Gastrocnemius medialis (tissue), 4 donors: ENCODE data around the gene GLI3. TPM values are rescaled to one million over a fixed set of nuclear protein-coding genes. Genes with fewer than 3 reads are reported as not detected.
A peak's percentile ranks its signal among the peaks of the same experiment; 100 is the strongest.

Source experiments
- ATAC-seq, 2 donors: fragments of 150-250 bp; one replicate each; pipeline ENCODE4 v1.9.1; 2016
- DNase-seq, 2 donors: peaks; one replicate each; pipeline ENCODE4 v3.0.0-alpha.2; 2019
- H3K27ac ChIP-seq, 4 donors: fragments of 200-600 bp; sonication (generic); 1 replicate in 1 of 4; 2 replicates in 3 of 4; pipeline ENCODE4 v1.5.1; 2016 to 2018; ENCODE audit warnings: mild to moderate bottlenecking in 2 of 4, moderate library complexity in 1 of 4
- H3K27me3 ChIP-seq, 3 donors: fragments of 200-600 bp; sonication (generic) in 2 of 3; 1 replicate in 1 of 3; 2 replicates in 2 of 3; pipeline versions ENCODE4 v1.5.1 to v1.6.0; 2016 to 2019; ENCODE audit warnings: mild to moderate bottlenecking in 1 of 3, moderate library complexity in 1 of 3
- H3K36me3 ChIP-seq, 2 donors: fragments of 200-600 bp; sonication (generic) in 1 of 2; one replicate each; pipeline ENCODE4 v1.5.1; 2017 to 2018
- H3K4me1 ChIP-seq, 2 donors: fragments of 200-600 bp; sonication (generic) in 1 of 2; one replicate each; pipeline ENCODE4 v1.5.1; 2016 to 2017; ENCODE audit warnings: mild to moderate bottlenecking in 2 of 2
- H3K4me3 ChIP-seq, 4 donors: fragments of 200-600 bp; sonication (generic) in 3 of 4; 1 replicate in 1 of 4; 2 replicates in 3 of 4; pipeline ENCODE4 v1.5.1; 2016 to 2019; ENCODE audit warnings: mild to moderate bottlenecking in 2 of 4
- H3K9me3 ChIP-seq, 3 donors: fragments of 200-600 bp; sonication (generic) in 2 of 3; 1 replicate in 1 of 3; 2 replicates in 2 of 3; pipeline ENCODE4 v1.5.1; 2016 to 2019
- POLR2A ChIP-seq, 2 donors: fragments of 450-650 bp; IDR thresholded peaks; one replicate each; pipeline ENCODE4 v1.6.1; 2017; ENCODE audit warnings: antibody characterized with exemption in 2 of 2, mild to moderate bottlenecking in 2 of 2, moderate library complexity in 2 of 2
- in situ Hi-C, 4 donors: fragments of 200-750 bp; cut with MboI; loops; one replicate each; pipeline versions ENCODE4 v1.15.0 to v1.8.0; 2017; ENCODE audit warnings: low sequenced_read_pairs in 4 of 4
- intact Hi-C: fragments of 100-400 bp; cut with DNase I; formaldehyde crosslinking; loops from one replicate; pipeline ENCODE4 v1.15.1; 2023; ENCODE audit warnings: low total_unique reads
- total RNA-seq, 4 donors: library from RNA; depleted of rRNA; stranded (reverse); fragments of >200 nt; gene quantifications; one replicate each; pipeline versions ENCODE4 v1.1.0 to v1.2.3, GENCODE V29; 2016
- TF ChIP-seq, protein P1 (sequence below), 5 experiments: fragments of 450-650 bp in 3 of 5; fragments of 200-600 bp in 2 of 5; sonication (generic) in 2 of 5; IDR thresholded peaks in 4 of 5; conservative IDR thresholded peaks in 1 of 5; 1 replicate in 4 of 5; 2 replicates in 1 of 5; pipeline ENCODE4 v1.5.1; 2016 to 2019; ENCODE audit warnings: antibody characterized with exemption in 5 of 5, mild to moderate bottlenecking in 3 of 5, moderate library complexity in 3 of 5

GLI3 gene
- total RNA-seq, 4 donors from 2014 or later, result 0.46 to 1.6 (median 0.81) TPM

DNA sequence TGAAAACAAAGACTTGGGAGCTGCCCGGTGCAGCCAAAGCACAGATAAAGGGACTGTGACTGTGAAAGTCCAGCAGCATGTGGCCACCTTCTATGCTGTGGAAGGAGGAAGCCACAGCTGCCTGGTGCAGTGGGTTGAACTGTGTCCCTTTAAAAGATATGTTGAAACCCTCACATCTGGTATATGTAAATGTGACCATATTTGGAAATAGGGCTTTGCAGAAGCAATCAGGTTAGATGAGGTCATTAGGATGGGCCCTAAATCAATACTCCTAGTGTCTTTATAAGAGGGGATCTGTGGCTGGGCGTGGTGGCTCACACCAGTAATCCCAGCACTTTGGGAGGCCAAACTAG, 136.9 kb downstream of the GLI3 start:
- Histone ChIP-seq H3K36me3 (no peaks in the 10 kb centered on the region), H3K4me1 (peaks cover 18 to 21% of the 10 kb centered on the region in 2 donors), H3K27me3 (no peaks in the 10 kb centered on the region), H3K4me3 (no peak overlapping the region), H3K9me3 (no peaks in the 10 kb centered on the region), H3K27ac (no peak overlapping the region)
- intact Hi-C loops, result loop anchor here (10.0 kb wide), 1 partner anchor 125 kb away; no protein-coding TSS in a partner anchor
- in situ Hi-C loops, result no loop called here
- DNase-seq (no peak), ATAC-seq (no peak)
- TF ChIP-seq, protein P1, sequence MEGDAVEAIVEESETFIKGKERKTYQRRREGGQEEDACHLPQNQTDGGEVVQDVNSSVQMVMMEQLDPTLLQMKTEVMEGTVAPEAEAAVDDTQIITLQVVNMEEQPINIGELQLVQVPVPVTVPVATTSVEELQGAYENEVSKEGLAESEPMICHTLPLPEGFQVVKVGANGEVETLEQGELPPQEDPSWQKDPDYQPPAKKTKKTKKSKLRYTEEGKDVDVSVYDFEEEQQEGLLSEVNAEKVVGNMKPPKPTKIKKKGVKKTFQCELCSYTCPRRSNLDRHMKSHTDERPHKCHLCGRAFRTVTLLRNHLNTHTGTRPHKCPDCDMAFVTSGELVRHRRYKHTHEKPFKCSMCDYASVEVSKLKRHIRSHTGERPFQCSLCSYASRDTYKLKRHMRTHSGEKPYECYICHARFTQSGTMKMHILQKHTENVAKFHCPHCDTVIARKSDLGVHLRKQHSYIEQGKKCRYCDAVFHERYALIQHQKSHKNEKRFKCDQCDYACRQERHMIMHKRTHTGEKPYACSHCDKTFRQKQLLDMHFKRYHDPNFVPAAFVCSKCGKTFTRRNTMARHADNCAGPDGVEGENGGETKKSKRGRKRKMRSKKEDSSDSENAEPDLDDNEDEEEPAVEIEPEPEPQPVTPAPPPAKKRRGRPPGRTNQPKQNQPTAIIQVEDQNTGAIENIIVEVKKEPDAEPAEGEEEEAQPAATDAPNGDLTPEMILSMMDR (IDR thresholded peaks at IDR 0.05 in 4 of 5, conservative IDR thresholded peaks at IDR 0.05 in 1 of 5), result no peak
- no peak for TF ChIP-seq POLR2A (IDR thresholded peaks at IDR 0.05)

DNA sequence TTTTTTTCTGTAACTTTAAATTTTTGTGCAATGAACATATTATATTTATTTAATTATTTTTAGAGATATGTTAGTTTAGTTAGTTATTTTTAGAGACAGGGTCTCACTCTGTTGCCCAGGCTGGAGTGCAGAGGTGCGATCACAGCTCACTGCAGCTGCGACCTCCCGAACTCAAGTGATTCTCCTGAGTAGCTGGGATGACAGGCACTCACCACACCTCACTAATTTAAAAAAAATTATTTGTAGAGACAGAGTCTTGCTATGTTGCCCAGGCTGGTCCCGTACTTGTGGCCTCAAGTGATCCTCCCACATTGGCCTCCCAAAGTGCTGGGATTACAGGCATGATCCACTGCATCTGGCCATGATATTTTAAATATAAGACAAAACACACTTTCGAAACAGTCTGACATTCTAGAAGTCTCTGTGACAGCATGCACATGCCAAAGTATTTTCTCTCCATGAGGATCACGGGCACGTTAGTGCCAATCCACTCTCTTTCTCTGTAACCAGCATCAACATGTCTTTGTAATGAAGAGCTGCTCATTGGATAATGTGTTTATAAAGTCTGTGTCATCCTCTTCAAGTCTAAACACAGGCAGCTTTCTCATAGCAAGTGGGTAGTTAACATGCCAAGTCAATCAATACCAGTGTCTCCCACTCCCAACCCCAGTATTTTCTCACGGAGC, 137.4 kb downstream of the GLI3 start:
- in situ Hi-C loops, result no loop called here
- Histone ChIP-seq H3K36me3 (no peaks in the 10 kb centered on the region), H3K4me1 (peaks cover 18 to 21% of the 10 kb centered on the region in 2 donors), H3K9me3 (no peaks in the 10 kb centered on the region), H3K4me3 (no peak overlapping the region), H3K27ac (no peak overlapping the region), H3K27me3 (no peaks in the 10 kb centered on the region)
- TF ChIP-seq, protein P1 (IDR thresholded peaks at IDR 0.05 in 4 of 5, conservative IDR thresholded peaks at IDR 0.05 in 1 of 5), result no peak
- no peak for TF ChIP-seq POLR2A (IDR thresholded peaks at IDR 0.05)
- intact Hi-C loops, result loop anchor here (10.0 kb wide), 1 partner anchor 125 kb away; no protein-coding TSS in a partner anchor
- DNase-seq, result no peak
- ATAC-seq, result no peak

DNA sequence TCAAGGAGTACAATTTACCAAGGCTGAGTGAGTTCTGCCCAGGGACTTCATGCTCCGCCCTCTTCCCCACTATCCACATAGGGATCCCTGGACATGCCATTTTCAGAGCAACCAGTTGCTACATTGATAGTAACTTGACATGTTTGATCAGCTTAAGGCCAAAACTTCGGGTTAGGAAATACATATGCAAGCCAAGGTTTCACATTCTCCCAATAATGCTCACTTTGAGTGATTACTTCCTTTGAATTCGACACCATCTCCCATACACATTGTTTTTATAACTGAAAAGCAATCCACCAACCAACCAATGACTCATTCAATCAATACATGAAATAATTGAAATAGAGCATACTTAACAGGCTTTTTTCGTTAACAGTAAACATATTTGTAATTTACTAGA, 137.9 kb downstream of the GLI3 start:
- in situ Hi-C loops (no loop called here), intact Hi-C loops (no loop called here)
- no peak for TF ChIP-seq POLR2A (IDR thresholded peaks at IDR 0.05)
- TF ChIP-seq, protein P1 (IDR thresholded peaks at IDR 0.05 in 4 of 5, conservative IDR thresholded peaks at IDR 0.05 in 1 of 5), result no peak
- Histone ChIP-seq H3K36me3 (no peaks in the 10 kb centered on the region), H3K4me1 (peaks cover 18 to 21% of the 10 kb centered on the region in 2 donors), H3K27me3 (no peaks in the 10 kb centered on the region), H3K27ac (no peak overlapping the region), H3K9me3 (no peaks in the 10 kb centered on the region), H3K4me3 (no peak overlapping the region)
- DNase-seq, result no peak
- no peak for ATAC-seq

DNA sequence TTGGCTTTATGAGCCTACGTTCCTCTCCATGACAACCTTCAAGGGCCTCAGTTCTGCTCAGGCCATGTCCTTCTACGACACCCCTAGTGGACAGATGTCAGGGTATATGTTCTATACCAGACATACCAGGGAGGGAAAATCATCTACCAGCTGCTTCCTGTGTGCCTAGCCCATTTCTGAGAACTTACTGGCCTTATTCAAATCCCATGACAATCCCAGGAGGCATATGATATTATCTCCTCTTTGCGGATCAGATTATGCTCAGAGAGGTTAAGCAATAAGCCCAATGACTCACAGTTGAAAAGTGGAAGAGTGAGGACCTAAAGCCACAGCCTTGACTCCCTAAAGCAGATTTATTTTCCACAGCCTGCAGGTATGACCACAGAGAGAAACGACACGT, 139.3 kb downstream of the GLI3 start:
- Histone ChIP-seq H3K27me3 (no peaks in the 10 kb centered on the region), H3K36me3 (no peaks in the 10 kb centered on the region), H3K4me1 (peaks cover 18 to 21% of the 10 kb centered on the region in 2 donors), H3K4me3 (no peak overlapping the region), H3K9me3 (no peaks in the 10 kb centered on the region), H3K27ac (peak overlapping the region in 3 of 4 donors; percentile 45 to 63 (median 57))
- TF ChIP-seq POLR2A (IDR thresholded peaks at IDR 0.05), result no peak
- TF ChIP-seq, protein P1 (IDR thresholded peaks at IDR 0.05 in 4 of 5, conservative IDR thresholded peaks at IDR 0.05 in 1 of 5), result peak in 1 of 5 experiments; percentile 11
- in situ Hi-C loops (no loop called here), intact Hi-C loops (no loop called here)
- DNase-seq, result no peak
- peak in 1 of 2 donors; percentile 40 for ATAC-seq
